Lower leg skin (tissue), 4 donors: ENCODE results near the gene ALDH7A1. TPM values are rescaled to one million over a fixed set of nuclear protein-coding genes. Genes with fewer than 3 reads are reported as not detected.

ENCODE experiments used
- DNase-seq, 2 donors: peaks; one replicate each; pipeline ENCODE4 v3.0.0-alpha.2; 2019; ENCODE audit warnings: low spot score in 2 of 2
- H3K4me3 ChIP-seq: fragments of 200-600 bp; sonication (generic); 2 replicates; pipeline ENCODE4 v1.5.1; 2017; ENCODE audit warnings: mild to moderate bottlenecking, low read depth; ENCODE audit not compliant: poor library complexity, severe bottlenecking
- POLR2A ChIP-seq, 2 donors: fragments of 450-650 bp; IDR thresholded peaks; one replicate each; pipeline ENCODE4 v1.6.1; 2016 to 2017; ENCODE audit warnings: antibody characterized with exemption in 2 of 2, mild to moderate bottlenecking in 1 of 2, moderate library complexity in 1 of 2
- WGBS, 2 donors: methylation state at CpG; one replicate each; pipeline ENCODE4 v1.1.5; 2018; 5-methylcytosine and 5-hydroxymethylcytosine counted together
- intact Hi-C: fragments of 100-400 bp; cut with DNase I; formaldehyde crosslinking; loops from one replicate; pipeline ENCODE4 v1.15.0; 2023; ENCODE audit warnings: low total_unique reads
- total RNA-seq, 4 donors: library from RNA; depleted of rRNA; stranded (reverse); fragments of >200 nt; gene quantifications; one replicate each; pipeline ENCODE4 v1.1.0, GENCODE V29; 2016
- TF ChIP-seq, protein P1 (sequence below), 3 donors: fragments of 450-650 bp; IDR thresholded peaks; one replicate each; pipeline ENCODE4 v1.5.1; 2016; ENCODE audit warnings: antibody characterized with exemption in 3 of 3, mild to moderate bottlenecking in 3 of 3, moderate library complexity in 2 of 3

Gene ALDH7A1
- total RNA-seq, 4 donors from 2014 or later: 26.1 to 36.2 (median 31.4) TPM

- no peak overlapping the region for H3K4me3 ChIP-seq
- WGBS, 2 donors: 49 to 58% methylated on average over 3 of the region's 3 CpGs
- TF ChIP-seq, protein P1, sequence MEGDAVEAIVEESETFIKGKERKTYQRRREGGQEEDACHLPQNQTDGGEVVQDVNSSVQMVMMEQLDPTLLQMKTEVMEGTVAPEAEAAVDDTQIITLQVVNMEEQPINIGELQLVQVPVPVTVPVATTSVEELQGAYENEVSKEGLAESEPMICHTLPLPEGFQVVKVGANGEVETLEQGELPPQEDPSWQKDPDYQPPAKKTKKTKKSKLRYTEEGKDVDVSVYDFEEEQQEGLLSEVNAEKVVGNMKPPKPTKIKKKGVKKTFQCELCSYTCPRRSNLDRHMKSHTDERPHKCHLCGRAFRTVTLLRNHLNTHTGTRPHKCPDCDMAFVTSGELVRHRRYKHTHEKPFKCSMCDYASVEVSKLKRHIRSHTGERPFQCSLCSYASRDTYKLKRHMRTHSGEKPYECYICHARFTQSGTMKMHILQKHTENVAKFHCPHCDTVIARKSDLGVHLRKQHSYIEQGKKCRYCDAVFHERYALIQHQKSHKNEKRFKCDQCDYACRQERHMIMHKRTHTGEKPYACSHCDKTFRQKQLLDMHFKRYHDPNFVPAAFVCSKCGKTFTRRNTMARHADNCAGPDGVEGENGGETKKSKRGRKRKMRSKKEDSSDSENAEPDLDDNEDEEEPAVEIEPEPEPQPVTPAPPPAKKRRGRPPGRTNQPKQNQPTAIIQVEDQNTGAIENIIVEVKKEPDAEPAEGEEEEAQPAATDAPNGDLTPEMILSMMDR (IDR thresholded peaks at IDR 0.05): no peak
- TF ChIP-seq POLR2A (IDR thresholded peaks at IDR 0.05): no peak
- DNase-seq: no peak
- intact Hi-C loops: no loop called here
These were observed 111.9 kb downstream of the ALDH7A1 start for GRCh38 chr5:126483156-126483555.

GRCh38 chr5:126482591-126482990 is 112.4 kb downstream of the ALDH7A1 start:
- no peak for TF ChIP-seq POLR2A (IDR thresholded peaks at IDR 0.05)
- TF ChIP-seq, protein P1 (IDR thresholded peaks at IDR 0.05): no peak
- 70 to 71% methylated on average over 1 of the region's 1 CpG for WGBS, 2 donors
- intact Hi-C loops: no loop called here
- no peak for DNase-seq
- H3K4me3 ChIP-seq: no peak overlapping the region

DNA sequence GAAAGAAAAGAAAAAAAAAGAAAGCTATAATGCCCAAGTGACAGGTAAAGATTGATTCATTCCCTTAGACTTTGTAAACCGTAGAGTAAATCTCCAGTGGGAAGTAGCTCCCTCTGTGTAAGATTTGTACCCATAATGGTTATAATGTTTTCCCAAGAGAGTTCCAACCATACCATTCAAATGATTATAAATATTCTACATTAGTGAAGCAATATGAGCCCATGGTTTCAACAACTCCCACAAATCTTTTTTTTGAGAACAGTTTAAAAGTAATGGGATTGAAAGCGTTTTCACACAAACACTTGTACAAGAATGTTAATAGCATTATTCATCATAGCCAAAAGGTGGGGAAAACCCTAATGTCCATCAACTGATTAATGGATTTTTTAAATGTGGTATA is 113.8 kb downstream of the ALDH7A1 start:
- intact Hi-C loops: no loop called here
- 86 to 90% methylated on average over 2 of the region's 2 CpGs for WGBS, 2 donors
- DNase-seq: no peak
- TF ChIP-seq POLR2A (IDR thresholded peaks at IDR 0.05): no peak
- TF ChIP-seq, protein P1 (IDR thresholded peaks at IDR 0.05): no peak
- H3K4me3 ChIP-seq: no peak overlapping the region

Other genes with a start within 250 kb of the ALDH7A1 start
- gene GRAMD2B, start 171.8 kb downstream of the ALDH7A1 start, total RNA-seq: 10 to 100 TPM; 58.9 to 99.8 (median 75.8) TPM
- 10 to 100 TPM; 31.4 to 38.0 (median 36.3) TPM for gene PHAX, start 5.7 kb upstream of the ALDH7A1 start, total RNA-seq
- 10 to 100 TPM in 2 of 4 donors, 1 to 10 TPM in 2; 9.2 to 20.7 (median 9.9) TPM for gene LMNB1, start 181.9 kb upstream of the ALDH7A1 start, total RNA-seq